GM12878 (cell line): ENCODE results near the gene GRK2. TPM values are rescaled to one million over a fixed set of nuclear protein-coding genes. Genes with fewer than 3 reads are reported as not detected.

Experiments used
- polyA plus RNA-seq, 11 experiments: library from polyadenylated mRNA; depleted of rRNA in 4 of 11; unstranded in 6 of 11; stranded (reverse) in 5 of 11; fragments of >200 nt; fragmentation: Nextera tagmentation in 4 of 11; fragmentation: Illumina TruSeq in 1 of 11; extraction: Ambion mirVana in 4 of 11; extraction: Trizol in 1 of 11; gene quantifications; 1 replicate in 1 of 11; 2 replicates in 10 of 11; pipeline versions ENCODE4 v1.2.1 to v1.2.3, GENCODE V29; 2011 to 2016; ENCODE audit warnings: inconsistent platforms in 2 of 11, missing spikeins in 2 of 11, low read depth in 1 of 11
- total RNA-seq, 4 experiments: library from RNA; depleted of rRNA in 3 of 4; stranded (reverse); fragments of >200 nt in 3 of 4; fragmentation: Illumina TruSeq in 1 of 4; extraction: Trizol in 1 of 4; gene quantifications; 2 replicates each; pipeline versions ENCODE4 v1.2.1 to v1.2.3, GENCODE V29; 2013 to 2021

GRK2 gene
- total and polyA plus RNA-seq, 10 of the 15 experiments (the other 5 are each of a cell fraction or from before 2014, with no cell fraction given): 1.0 to 160 (median 66.1) TPM

Other genes with a start within 250 kb of the GRK2 start
Only the 7 nearest of the 20 such genes appear.
- 36.7 and 39.5 TPM in 2 replicates for gene ANKRD13D, start 22.8 kb downstream of the GRK2 start, total RNA-seq (2014; rRNA removed)
- 20.8 and 21.1 TPM in 2 replicates for gene ANKRD13D, start 22.8 kb downstream of the GRK2 start, total RNA-seq (2014; rRNA removed; fragmentation: Illumina TruSeq; extraction: Trizol)
- 45.2 and 54.1 TPM in 2 replicates for gene ANKRD13D, start 22.8 kb downstream of the GRK2 start, total RNA-seq (2021)
- 13.2 and 25.2 TPM in 2 replicates for gene ANKRD13D, start 22.8 kb downstream of the GRK2 start, polyA plus RNA-seq (2011; rRNA removed)
- gene ANKRD13D, start 22.8 kb downstream of the GRK2 start, polyA plus RNA-seq (2014; fragmentation: Illumina TruSeq; extraction: Trizol): 6.7 and 18.4 TPM in 2 replicates
- 1 to 10 TPM; 2.0 to 5.9 TPM for gene ANKRD13D, start 22.8 kb downstream of the GRK2 start, polyA plus RNA-seq (2014; fragmentation: Nextera tagmentation; extraction: Ambion mirVana)
- gene ANKRD13D, start 22.8 kb downstream of the GRK2 start, polyA plus RNA-seq (2014; rRNA removed): 56.2 and 58.8 TPM in 2 replicates
- 10 to 100 TPM; 18.4 to 22.0 TPM for gene ANKRD13D, start 22.8 kb downstream of the GRK2 start, polyA plus RNA-seq (2016; fragmentation: Nextera tagmentation; extraction: Ambion mirVana)
- 0.11 and 0.73 TPM in 2 replicates for gene SSH3, start 37.1 kb downstream of the GRK2 start, total RNA-seq (2014; rRNA removed)
- gene SSH3, start 37.1 kb downstream of the GRK2 start, total RNA-seq (2014; rRNA removed; fragmentation: Illumina TruSeq; extraction: Trizol): 0.18 and 0.23 TPM in 2 replicates
- gene SSH3, start 37.1 kb downstream of the GRK2 start, total RNA-seq (2021): 0.80 and 1.7 TPM in 2 replicates
- 0.05 and 0.10 TPM in 2 replicates for gene SSH3, start 37.1 kb downstream of the GRK2 start, polyA plus RNA-seq (2011; rRNA removed)
- gene SSH3, start 37.1 kb downstream of the GRK2 start, polyA plus RNA-seq (2014; fragmentation: Illumina TruSeq; extraction: Trizol): 0.08 and 0.21 TPM in 2 replicates
- not detected for gene SSH3, start 37.1 kb downstream of the GRK2 start, polyA plus RNA-seq (2014; fragmentation: Nextera tagmentation; extraction: Ambion mirVana)
- 0.83 and 0.94 TPM in 2 replicates for gene SSH3, start 37.1 kb downstream of the GRK2 start, polyA plus RNA-seq (2014; rRNA removed)
- under 1 TPM in 1 of 2 experiments, not detected in 1; 0.28 TPM for gene SSH3, start 37.1 kb downstream of the GRK2 start, polyA plus RNA-seq (2016; fragmentation: Nextera tagmentation; extraction: Ambion mirVana)
- gene POLD4, start 87.1 kb downstream of the GRK2 start, total RNA-seq (2014; rRNA removed): 140 and 142 TPM in 2 replicates
- gene POLD4, start 87.1 kb downstream of the GRK2 start, total RNA-seq (2014; rRNA removed; fragmentation: Illumina TruSeq; extraction: Trizol): 46.8 and 51.2 TPM in 2 replicates
- 103 and 110 TPM in 2 replicates for gene POLD4, start 87.1 kb downstream of the GRK2 start, total RNA-seq (2021)
- gene POLD4, start 87.1 kb downstream of the GRK2 start, polyA plus RNA-seq (2011; rRNA removed): 43.4 and 72.8 TPM in 2 replicates
- 11.5 and 25.8 TPM in 2 replicates for gene POLD4, start 87.1 kb downstream of the GRK2 start, polyA plus RNA-seq (2014; fragmentation: Illumina TruSeq; extraction: Trizol)
- gene POLD4, start 87.1 kb downstream of the GRK2 start, polyA plus RNA-seq (2014; fragmentation: Nextera tagmentation; extraction: Ambion mirVana): 10 to 100 TPM in 1 of 2 experiments, 1 to 10 TPM in 1; 8.1 to 23.5 TPM
- 176 and 184 TPM in 2 replicates for gene POLD4, start 87.1 kb downstream of the GRK2 start, polyA plus RNA-seq (2014; rRNA removed)
- 100 to 1,000 TPM; 120 to 125 TPM for gene POLD4, start 87.1 kb downstream of the GRK2 start, polyA plus RNA-seq (2016; fragmentation: Nextera tagmentation; extraction: Ambion mirVana)
- gene CLCF1, start 107.1 kb downstream of the GRK2 start, total RNA-seq (2014; rRNA removed): 0.68 and 0.82 TPM in 2 replicates
- gene CLCF1, start 107.1 kb downstream of the GRK2 start, total RNA-seq (2014; rRNA removed; fragmentation: Illumina TruSeq; extraction: Trizol): 0.63 and 0.64 TPM in 2 replicates
- 1.3 and 1.5 TPM in 2 replicates for gene CLCF1, start 107.1 kb downstream of the GRK2 start, total RNA-seq (2021)
- gene CLCF1, start 107.1 kb downstream of the GRK2 start, polyA plus RNA-seq (2011; rRNA removed): 0.12 and 0.16 TPM in 2 replicates
- 0.25 and 0.79 TPM in 2 replicates for gene CLCF1, start 107.1 kb downstream of the GRK2 start, polyA plus RNA-seq (2014; fragmentation: Illumina TruSeq; extraction: Trizol)
- under 1 TPM; 0.24 to 0.58 TPM for gene CLCF1, start 107.1 kb downstream of the GRK2 start, polyA plus RNA-seq (2014; fragmentation: Nextera tagmentation; extraction: Ambion mirVana)
- 2.1 and 2.4 TPM in 2 replicates for gene CLCF1, start 107.1 kb downstream of the GRK2 start, polyA plus RNA-seq (2014; rRNA removed)
- gene CLCF1, start 107.1 kb downstream of the GRK2 start, polyA plus RNA-seq (2016; fragmentation: Nextera tagmentation; extraction: Ambion mirVana): under 1 TPM in 1 of 2 experiments, not detected in 1; 0.35 TPM
- gene RAD9A, start 125.5 kb downstream of the GRK2 start, total RNA-seq (2014; rRNA removed): 21.0 and 21.9 TPM in 2 replicates
- 8.2 TPM in 2 replicates for gene RAD9A, start 125.5 kb downstream of the GRK2 start, total RNA-seq (2014; rRNA removed; fragmentation: Illumina TruSeq; extraction: Trizol)
- gene RAD9A, start 125.5 kb downstream of the GRK2 start, total RNA-seq (2021): 29.5 and 32.7 TPM in 2 replicates
- gene RAD9A, start 125.5 kb downstream of the GRK2 start, polyA plus RNA-seq (2011; rRNA removed): 9.6 and 18.6 TPM in 2 replicates
- 5.8 and 15.6 TPM in 2 replicates for gene RAD9A, start 125.5 kb downstream of the GRK2 start, polyA plus RNA-seq (2014; fragmentation: Illumina TruSeq; extraction: Trizol)
- gene RAD9A, start 125.5 kb downstream of the GRK2 start, polyA plus RNA-seq (2014; fragmentation: Nextera tagmentation; extraction: Ambion mirVana): 1 to 10 TPM; 1.1 to 3.6 TPM
- gene RAD9A, start 125.5 kb downstream of the GRK2 start, polyA plus RNA-seq (2014; rRNA removed): 36.2 and 37.6 TPM in 2 replicates
- 10 to 100 TPM; 22.0 to 25.6 TPM for gene RAD9A, start 125.5 kb downstream of the GRK2 start, polyA plus RNA-seq (2016; fragmentation: Nextera tagmentation; extraction: Ambion mirVana)
- gene PPP1CA, start 135.4 kb downstream of the GRK2 start, total RNA-seq (2014; rRNA removed): 342 and 371 TPM in 2 replicates
- 170 and 176 TPM in 2 replicates for gene PPP1CA, start 135.4 kb downstream of the GRK2 start, total RNA-seq (2014; rRNA removed; fragmentation: Illumina TruSeq; extraction: Trizol)
- 265 and 269 TPM in 2 replicates for gene PPP1CA, start 135.4 kb downstream of the GRK2 start, total RNA-seq (2021)
- 86.0 and 211 TPM in 2 replicates for gene PPP1CA, start 135.4 kb downstream of the GRK2 start, polyA plus RNA-seq (2011; rRNA removed)
- gene PPP1CA, start 135.4 kb downstream of the GRK2 start, polyA plus RNA-seq (2014; fragmentation: Illumina TruSeq; extraction: Trizol): 128 and 202 TPM in 2 replicates
- 10 to 100 TPM; 26.4 to 41.7 TPM for gene PPP1CA, start 135.4 kb downstream of the GRK2 start, polyA plus RNA-seq (2014; fragmentation: Nextera tagmentation; extraction: Ambion mirVana)
- gene PPP1CA, start 135.4 kb downstream of the GRK2 start, polyA plus RNA-seq (2014; rRNA removed): 306 and 326 TPM in 2 replicates
- gene PPP1CA, start 135.4 kb downstream of the GRK2 start, polyA plus RNA-seq (2016; fragmentation: Nextera tagmentation; extraction: Ambion mirVana): 100 to 1,000 TPM; 417 to 458 TPM
- gene TBC1D10C, start 137.6 kb downstream of the GRK2 start, total RNA-seq (2014; rRNA removed): 52.0 and 60.0 TPM in 2 replicates
- gene TBC1D10C, start 137.6 kb downstream of the GRK2 start, total RNA-seq (2014; rRNA removed; fragmentation: Illumina TruSeq; extraction: Trizol): 18.4 and 19.5 TPM in 2 replicates
- 77.4 and 80.7 TPM in 2 replicates for gene TBC1D10C, start 137.6 kb downstream of the GRK2 start, total RNA-seq (2021)
- 9.6 and 15.4 TPM in 2 replicates for gene TBC1D10C, start 137.6 kb downstream of the GRK2 start, polyA plus RNA-seq (2011; rRNA removed)
- 3.4 and 13.5 TPM in 2 replicates for gene TBC1D10C, start 137.6 kb downstream of the GRK2 start, polyA plus RNA-seq (2014; fragmentation: Illumina TruSeq; extraction: Trizol)
- gene TBC1D10C, start 137.6 kb downstream of the GRK2 start, polyA plus RNA-seq (2014; fragmentation: Nextera tagmentation; extraction: Ambion mirVana): 1 to 10 TPM; 1.1 to 6.6 TPM
- 83.4 and 85.3 TPM in 2 replicates for gene TBC1D10C, start 137.6 kb downstream of the GRK2 start, polyA plus RNA-seq (2014; rRNA removed)
- 10 to 100 TPM; 61.8 to 73.3 TPM for gene TBC1D10C, start 137.6 kb downstream of the GRK2 start, polyA plus RNA-seq (2016; fragmentation: Nextera tagmentation; extraction: Ambion mirVana)